BJ (cell line): ENCODE results near the gene PRKCZ. TPM values are rescaled to one million over a fixed set of nuclear protein-coding genes. Genes with fewer than 3 reads are reported as not detected.
"Not testable (repeated sequence)": the region's sequence is repeated elsewhere in the genome, so short reads cannot be mapped to it uniquely, and the experiment has no call there.

Source experiments
- CTCF ChIA-PET: fragments of 350-600 bp; formaldehyde crosslinking; extraction: SDS; loops from one replicate; lab custom pipeline; 2021; ENCODE audit warnings: antibody characterized with exemption, inconsistent platforms; lab: Yijun Ruan, JAX
- POLR2A ChIA-PET: fragments of 300-600 bp; sonication (Branson Sonifier 250); formaldehyde crosslinking; extraction: SDS; loops from one replicate; lab custom pipeline; 2021; ENCODE audit warnings: antibody characterized with exemption; lab: Charles Lee
- DNase-seq: peaks from one replicate; pipeline ENCODE4 v3.0.0-alpha.2; 2011; ENCODE audit warnings: low read depth
- H3K27me3 ChIP-seq: 2 replicates; pipeline ENCODE4 v1.6.0; 2011; ENCODE audit warnings: low read length; ENCODE audit not compliant: control insufficient read depth, insufficient read depth
- H3K36me3 ChIP-seq: 2 replicates; pipeline ENCODE4 v1.5.1; 2011; ENCODE audit warnings: low read length; ENCODE audit not compliant: control insufficient read depth, insufficient read depth
- H3K4me3 ChIP-seq: 2 replicates; pipeline ENCODE4 v1.5.1; 2011; ENCODE audit warnings: low read depth, mild to moderate bottlenecking, control low read depth, low read length
- CTCF ChIP-seq: IDR thresholded peaks from 2 replicates; pipeline ENCODE4 v1.5.1; 2011; ENCODE audit warnings: low read depth, mild to moderate bottlenecking, control low read depth, inconsistent platforms, low read length, moderate library complexity; ENCODE audit not compliant: insufficient read depth
- polyA plus RNA-seq: library from polyadenylated mRNA; depleted of rRNA; stranded (reverse); fragments of >200 nt; gene quantifications from 2 replicates; pipeline ENCODE4 v1.2.3, GENCODE V29; 2011

Gene PRKCZ
- polyA plus RNA-seq, 1 experiment: 2.3 TPM

GRCh38 chr1:2144501-2145090, 94.4 kb downstream of the PRKCZ start:
- no peak for TF ChIP-seq CTCF
- H3K36me3 ChIP-seq: no peaks in the 10 kb centered on the region
- CTCF ChIA-PET: no interaction called here
- H3K4me3 ChIP-seq: no peak overlapping the region
- no peaks in the 10 kb centered on the region; the same call in none of the 2 replicates for H3K27me3 ChIP-seq
- POLR2A ChIA-PET: no interaction called here
- no peak for DNase-seq

DNA sequence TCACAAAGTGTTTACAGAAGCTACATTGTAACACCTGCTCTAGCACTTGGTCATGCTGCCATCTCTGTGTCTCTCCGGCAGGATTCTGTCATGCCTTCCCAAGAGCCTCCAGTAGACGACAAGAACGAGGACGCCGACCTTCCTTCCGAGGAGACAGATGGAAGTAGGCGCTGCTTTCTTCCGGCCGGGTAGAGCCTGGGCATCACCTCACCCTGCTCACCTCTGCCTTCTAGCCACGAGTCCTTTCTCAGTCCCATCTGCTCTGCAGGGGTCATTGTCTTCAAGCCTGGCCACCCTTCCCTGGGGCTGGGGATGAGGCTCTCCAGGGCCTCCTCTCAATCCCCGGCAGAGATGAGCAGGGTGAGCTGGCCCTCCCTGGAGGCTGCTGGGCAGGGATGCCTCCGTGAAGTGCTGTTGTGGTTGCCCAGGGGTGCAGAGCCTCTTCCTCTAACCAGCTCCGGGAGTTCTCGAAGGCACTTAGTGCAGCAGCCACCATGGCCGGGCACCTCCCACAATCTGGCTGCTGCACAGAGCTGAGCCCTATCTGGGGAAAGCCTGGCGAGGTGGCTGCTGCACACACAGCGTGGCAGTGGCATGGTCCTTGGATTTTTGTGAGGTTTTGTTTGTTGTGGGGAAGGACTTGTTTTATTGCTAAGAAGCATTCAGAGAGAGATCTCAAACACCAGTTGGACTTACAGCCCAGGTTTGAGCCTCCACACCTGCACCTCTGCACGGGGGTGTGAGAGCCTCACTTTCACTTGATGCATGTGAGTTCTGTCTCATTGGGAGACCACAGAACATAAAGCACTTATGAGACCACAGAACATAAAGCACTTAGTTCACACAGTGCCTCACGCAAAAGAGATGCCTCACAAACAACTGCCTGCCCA, 96.0 kb downstream of the PRKCZ start:
- ChIA-PET CTCF (interaction anchor here (0.7 kb wide), 1 partner anchor 29 kb away, joined by 3 read pairs; no protein-coding TSS in a partner anchor), POLR2A (no interaction called here)
- no peak for DNase-seq
- H3K36me3 ChIP-seq: no peaks in the 10 kb centered on the region
- no peak for TF ChIP-seq CTCF
- no peak overlapping the region for H3K4me3 ChIP-seq
- no peaks in the 10 kb centered on the region; the same call in none of the 2 replicates for H3K27me3 ChIP-seq

DNA sequence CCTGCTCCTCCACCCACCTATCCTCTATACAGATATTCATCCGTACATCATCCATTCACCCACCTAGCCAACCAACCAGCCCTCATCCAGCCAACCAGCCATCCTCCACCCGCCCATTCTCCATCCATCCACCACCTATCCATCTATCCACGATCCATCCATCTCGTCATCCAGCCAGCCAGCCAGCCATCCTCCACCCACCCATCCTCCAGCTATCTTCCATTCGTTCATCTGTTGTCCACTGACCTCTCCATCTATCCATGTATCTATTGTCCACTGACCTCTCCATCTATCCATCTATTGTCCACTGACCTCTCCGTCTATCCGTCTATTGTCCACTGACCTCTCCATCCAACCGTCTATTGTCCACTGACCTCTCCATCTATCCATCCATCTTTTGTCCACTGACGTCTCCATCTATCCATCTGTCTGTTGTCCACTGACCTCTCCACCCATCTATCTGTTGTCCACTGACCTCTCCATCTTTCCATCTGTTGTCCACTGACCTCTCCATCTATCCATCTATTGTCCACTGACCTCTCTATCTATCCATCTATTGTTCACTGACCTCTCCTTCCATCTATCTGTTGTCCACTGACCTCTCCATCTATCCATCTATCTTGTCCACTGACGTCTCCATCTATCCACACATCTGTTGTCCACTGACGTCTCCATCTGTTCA, 96.8 kb downstream of the PRKCZ start:
- no peak overlapping the region for H3K4me3 ChIP-seq
- no peak for DNase-seq
- no peak for TF ChIP-seq CTCF
- ChIA-PET CTCF (no interaction called here), POLR2A (no interaction called here)
- no peaks in the 10 kb centered on the region; the same call in none of the 2 replicates for H3K27me3 ChIP-seq
- no peaks in the 10 kb centered on the region for H3K36me3 ChIP-seq

- POLR2A ChIA-PET, DNase-seq, CTCF ChIA-PET, H3K36me3 ChIP-seq, H3K4me3 ChIP-seq, H3K27me3 ChIP-seq: not testable (repeated sequence)
Observed at GRCh38 chr1:2147869-2148268, 97.7 kb downstream of the PRKCZ start.

DNA sequence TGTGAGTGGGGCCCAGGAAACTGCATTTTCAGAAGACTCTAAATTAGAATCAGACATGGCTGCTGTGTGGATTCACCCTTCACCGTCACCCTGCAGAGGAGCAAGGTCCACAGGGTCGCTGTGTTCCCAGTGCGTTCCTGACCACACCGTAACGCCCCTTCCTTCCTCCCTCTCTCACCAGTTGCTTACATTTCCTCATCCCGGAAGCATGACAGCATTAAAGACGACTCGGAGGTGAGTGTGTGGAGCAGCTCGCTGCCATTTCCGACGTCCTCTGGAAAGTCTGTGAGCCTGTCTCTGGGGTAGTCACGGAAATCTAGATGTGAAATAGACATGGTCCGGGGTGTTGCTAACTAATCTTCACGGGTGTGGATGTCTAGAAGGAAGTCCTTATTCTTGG, 98.5 kb downstream of the PRKCZ start:
- DNase-seq: no peak
- Histone ChIP-seq H3K36me3 (no peaks in the 10 kb centered on the region), H3K4me3 (no peak overlapping the region), H3K27me3 (no peaks in the 10 kb centered on the region; the same call in 1 of the 2 replicates)
- POLR2A ChIA-PET: no interaction called here
- CTCF ChIA-PET: interaction anchor here (4.0 to 4.2 kb wide), 2 partner anchors 9 to 26 kb away, joined by 24 to 26 read pairs; no protein-coding TSS in a partner anchor
- TF ChIP-seq CTCF: no peak
